Measurements from ENCODE around the gene ISLR. TPM values are rescaled to one million over a fixed set of nuclear protein-coding genes. Genes with fewer than 3 reads are reported as not detected.

ISLR gene
- 0.25 to 0.45 TPM (median 0.35 TPM) in 5 replicates for total RNA-seq (2022; extraction: Qiagen RNA extraction)

GRCh38 chr15:74173380-74174218, at the start of gene ISLR:
Gene ISLR, plus strand, starts transcription at chr15:74173710. Its CDS starts 1,149 bp downstream, at chr15:74174859.

GRCh38 chr15:74130155-74130848, 43.2 kb upstream of the ISLR start, which contains the start of gene ISLR2:
Gene ISLR2, plus strand, starts transcription at chr15:74130586. Its CDS starts 2,169 bp downstream, at chr15:74132755.

GRCh38 chr15:74202452-74203401, 29.2 kb downstream of the ISLR start, which contains the start of gene STRA6:
Gene STRA6, minus strand, starts transcription at chr15:74202787. Its CDS starts 520 bp downstream, at chr15:74202267.

Other genes with a start within 250 kb of the ISLR start
- gene LOXL1, start 247.2 kb upstream of the ISLR start, total RNA-seq (2022; extraction: Qiagen RNA extraction): 0.47 to 0.82 TPM (median 0.59 TPM) in 5 replicates
- gene STOML1, start 181.4 kb upstream of the ISLR start, total RNA-seq (2022; extraction: Qiagen RNA extraction): 8.9 to 14.0 TPM (median 12.8 TPM) in 5 replicates
- gene PML, start 179.0 kb upstream of the ISLR start, total RNA-seq (2022; extraction: Qiagen RNA extraction): 10.7 to 17.1 TPM (median 15.6 TPM) in 5 replicates
- gene GOLGA6A, start 91.2 kb upstream of the ISLR start, total RNA-seq (2022; extraction: Qiagen RNA extraction): 0.05 to 0.10 TPM (median 0.06 TPM) in 4 of 5 replicates, not detected in the other
- 0.14 to 0.37 TPM (median 0.15 TPM) in 5 replicates for gene ISLR2, start 43.1 kb upstream of the ISLR start, total RNA-seq (2022; extraction: Qiagen RNA extraction)
- 49.3 to 82.9 TPM (median 77.0 TPM) in 5 replicates for gene STRA6, start 29.1 kb downstream of the ISLR start, total RNA-seq (2022; extraction: Qiagen RNA extraction)
- 4.0 to 8.0 TPM (median 7.2 TPM) in 5 replicates for gene CCDC33, start 62.6 kb downstream of the ISLR start, total RNA-seq (2022; extraction: Qiagen RNA extraction)
- not detected in 5 replicates for gene CYP11A1, start 193.9 kb downstream of the ISLR start, total RNA-seq (2022; extraction: Qiagen RNA extraction)